GM18909 (cell line): ENCODE results near the gene CALHM4.

Experiments used
- ATAC-seq: cut with Tn5 transposase; IDR thresholded peaks from one replicate; pipeline ENCODE4 v1.9.1; 2021; ENCODE audit warnings: mild to moderate bottlenecking; ENCODE audit not compliant: unreplicated experiment, poor library complexity

Gene CALHM4

DNA sequence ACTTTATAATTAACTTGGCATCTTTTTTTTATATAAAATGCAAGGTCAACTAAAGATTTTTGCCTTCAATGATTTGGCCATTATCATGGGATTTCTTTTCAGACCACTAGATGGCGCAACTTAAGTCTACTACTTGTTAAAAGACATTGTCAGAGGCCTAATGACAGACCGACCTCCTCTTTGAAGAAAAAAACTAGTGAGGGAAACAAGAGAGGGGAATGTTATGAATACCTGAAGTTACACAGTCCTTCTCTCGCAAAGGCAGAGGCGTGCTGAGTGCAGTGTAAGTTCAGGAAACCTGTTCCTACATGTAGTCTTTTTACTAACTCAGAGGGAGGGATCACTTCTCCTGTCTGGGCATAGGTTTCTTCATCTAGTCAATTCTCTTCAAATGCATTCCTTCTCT lies 17.3 kb upstream of the CALHM4 start:
- ATAC-seq, result peak; percentile 71

- ATAC-seq, result no peak
These were observed 11.1 kb upstream of the CALHM4 start for GRCh38 chr6:116542426-116542825.

- ATAC-seq, result no peak
These were observed 10.4 kb upstream of the CALHM4 start for GRCh38 chr6:116543149-116543548.

GRCh38 chr6:116545651-116546050 lies 7.9 kb upstream of the CALHM4 start, which contains the start of gene TRAPPC3L:
Gene TRAPPC3L (minus strand): TSS chr6:116545684. CDS start chr6:116545514, 170 bp downstream.
- ATAC-seq, result no peak

DNA sequence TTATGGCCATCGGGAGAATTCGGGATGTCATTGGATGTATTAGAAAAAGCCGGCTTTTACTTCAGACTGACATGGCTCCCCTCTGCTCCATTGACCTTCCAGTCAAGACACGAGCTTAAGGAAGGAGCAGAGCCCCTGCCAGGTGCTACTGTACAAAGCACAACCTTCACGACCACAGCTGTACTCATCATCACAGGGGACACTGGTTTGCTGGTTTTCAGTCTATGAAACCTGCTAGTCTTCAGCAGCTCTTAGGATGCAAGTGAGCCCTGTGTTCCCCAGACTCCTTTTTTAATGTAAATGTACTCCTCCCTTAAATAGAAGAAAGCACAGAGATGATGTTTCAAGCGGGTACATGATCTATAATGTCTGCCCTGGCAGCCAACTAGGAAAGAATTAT lies 6.2 kb upstream of the CALHM4 start:
- ATAC-seq, result no peak

- no peak for ATAC-seq
These were observed 2.8 kb upstream of the CALHM4 start for GRCh38 chr6:116550796-116551195.

- no peak for ATAC-seq
These were observed 2.5 kb downstream of the CALHM4 start for GRCh38 chr6:116556065-116556464.

- ATAC-seq, result no peak
These were observed 3.4 kb downstream of the CALHM4 start for GRCh38 chr6:116556814-116557415.

DNA sequence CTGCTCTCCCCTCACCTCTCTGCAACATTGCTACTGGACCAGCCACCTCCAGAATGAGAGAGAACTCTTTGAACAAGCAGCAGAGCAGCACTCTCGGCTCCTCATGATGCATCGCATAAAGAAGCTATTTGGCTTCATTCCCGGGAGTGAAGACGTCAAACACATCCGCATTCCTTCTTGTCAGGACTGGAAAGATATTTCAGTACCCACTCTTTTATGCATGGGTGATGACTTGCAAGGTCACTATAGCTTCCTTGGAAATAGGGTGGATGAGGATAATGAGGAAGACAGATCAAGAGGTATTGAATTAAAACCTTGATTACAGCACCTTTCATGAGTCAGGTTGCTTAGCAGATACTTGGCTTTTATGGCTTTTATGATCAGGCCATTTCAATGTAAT lies 4.3 kb downstream of the CALHM4 start:
- no peak for ATAC-seq

- ATAC-seq, result no peak
These were observed 6.6 kb downstream of the CALHM4 start for GRCh38 chr6:116560130-116560529.

DNA sequence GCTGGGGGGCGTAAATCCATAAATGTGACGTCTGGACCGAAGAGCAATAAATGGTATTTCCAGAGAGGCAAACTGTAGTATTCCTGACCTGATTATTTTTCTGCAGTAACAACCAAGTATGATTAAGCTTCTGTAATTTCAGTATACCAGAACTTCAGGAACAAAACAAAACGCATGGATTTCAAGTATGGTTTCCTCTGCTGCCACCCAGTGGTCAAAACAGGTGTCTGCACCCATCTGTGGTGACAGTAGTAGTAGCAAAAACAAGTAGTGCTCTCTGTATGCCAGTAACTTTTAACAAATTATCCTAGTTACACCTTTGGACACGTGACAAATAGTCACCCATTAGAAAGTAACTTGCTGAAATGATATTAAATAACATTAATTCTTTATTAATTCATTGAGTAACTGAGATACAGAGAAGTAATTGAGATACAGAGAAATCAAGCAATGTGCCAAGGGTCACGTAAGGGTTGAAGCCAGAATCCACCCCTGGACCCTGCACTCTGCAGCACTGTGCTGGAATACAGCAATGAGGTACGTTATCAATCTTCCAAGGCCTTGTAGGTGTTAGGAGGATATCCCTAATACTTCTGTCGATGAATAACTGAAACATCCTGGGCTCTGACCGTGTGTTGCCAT lies 7.9 kb downstream of the CALHM4 start:
- peak; percentile 77 for ATAC-seq

DNA sequence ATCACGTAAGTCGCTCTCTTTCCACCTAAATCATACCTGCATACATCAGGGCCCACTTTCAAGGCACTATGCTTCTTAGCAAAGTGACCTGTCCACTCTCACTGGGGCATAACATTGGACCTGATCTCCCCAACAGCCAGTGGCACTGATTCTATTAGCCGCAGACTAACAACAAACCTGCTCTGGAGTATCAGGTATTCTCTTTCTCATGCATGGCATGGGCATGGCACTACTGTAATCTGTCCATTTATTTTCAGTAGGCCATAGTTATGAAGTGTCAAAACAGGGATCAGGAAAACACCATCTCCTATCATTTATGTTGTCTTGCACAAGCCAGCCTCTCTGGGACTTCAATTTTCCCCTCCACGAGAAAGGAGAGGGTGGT lies 8.5 kb downstream of the CALHM4 start:
- no peak for ATAC-seq

DNA sequence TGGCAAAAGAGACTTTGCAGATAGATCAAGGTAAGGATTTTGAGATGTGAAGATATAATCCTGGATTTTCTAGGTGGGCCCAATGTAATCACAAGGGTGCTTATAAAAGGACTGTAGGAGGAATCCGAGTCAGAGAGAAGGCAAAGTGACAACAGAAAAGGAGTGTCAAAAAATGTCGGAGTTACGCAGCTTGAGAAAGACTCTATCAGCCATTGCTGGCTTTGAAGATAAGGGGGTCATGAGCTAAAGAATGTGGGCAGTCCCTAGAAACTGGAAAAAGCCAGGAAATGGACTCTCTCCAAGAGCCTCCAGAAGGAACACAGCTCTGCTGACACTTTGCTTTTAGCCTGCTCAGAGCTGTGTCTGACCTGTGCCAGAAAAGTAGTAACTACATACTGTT lies 9.1 kb downstream of the CALHM4 start:
- no peak for ATAC-seq

GRCh38 chr6:116563830-116564229 lies 10.3 kb downstream of the CALHM4 start:
- ATAC-seq, result no peak

DNA sequence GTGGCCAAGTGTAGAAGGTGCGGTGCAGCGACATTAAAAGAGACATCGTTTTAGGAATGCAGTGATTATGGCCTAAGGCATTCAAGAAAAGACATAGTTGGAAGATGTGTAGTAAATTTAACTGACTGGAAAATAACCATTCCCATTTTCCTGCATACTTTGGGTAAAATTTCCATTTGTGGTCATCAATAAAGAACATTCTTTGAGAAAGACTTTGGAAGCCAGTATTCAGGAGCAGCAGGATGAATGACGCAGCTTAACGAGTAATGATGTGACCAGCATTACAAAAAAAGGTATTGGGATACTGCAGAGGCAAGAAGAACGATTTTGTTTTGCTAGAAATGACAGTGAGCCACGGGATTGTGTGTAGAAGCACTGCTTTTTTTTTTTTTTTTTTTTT lies 10.8 kb downstream of the CALHM4 start:
- no peak for ATAC-seq

GRCh38 chr6:116564921-116565872 lies 11.6 kb downstream of the CALHM4 start:
- ATAC-seq, result no peak

DNA sequence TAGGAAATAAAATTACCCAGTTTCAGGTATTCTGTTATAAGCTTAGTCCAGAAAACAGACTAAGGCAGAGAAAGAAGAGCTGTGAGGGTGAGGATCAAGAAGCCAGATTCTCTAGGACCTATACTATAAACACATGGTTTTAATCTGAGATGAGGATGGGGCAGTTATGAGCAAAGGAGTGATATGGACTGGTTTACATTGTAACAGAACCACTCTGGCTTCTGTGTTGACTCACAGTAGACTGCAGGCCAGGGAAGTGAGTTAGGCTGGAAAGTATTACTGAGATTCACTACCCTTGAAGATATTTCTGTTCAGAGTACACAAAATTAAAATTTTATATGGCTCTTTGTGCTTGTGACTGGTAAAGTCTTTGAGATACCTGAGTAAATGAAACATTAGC lies 14.6 kb downstream of the CALHM4 start:
- no peak for ATAC-seq

- no peak for ATAC-seq
These were observed 15.5 kb downstream of the CALHM4 start for GRCh38 chr6:116568821-116569755.

GRCh38 chr6:116570856-116571682 lies 17.5 kb downstream of the CALHM4 start, which contains the start of gene RWDD1:
Gene RWDD1 (plus strand): TSS chr6:116571504. CDS start chr6:116571583, 79 bp downstream.
- ATAC-seq, result peak; percentile 97
